HG03139 (cell line): ENCODE results near the gene C14orf180.

Experiments used
- ATAC-seq: cut with Tn5 transposase; IDR thresholded peaks from one replicate; pipeline ENCODE4 v1.9.1; 2021; ENCODE audit not compliant: unreplicated experiment

The C14orf180 gene

DNA sequence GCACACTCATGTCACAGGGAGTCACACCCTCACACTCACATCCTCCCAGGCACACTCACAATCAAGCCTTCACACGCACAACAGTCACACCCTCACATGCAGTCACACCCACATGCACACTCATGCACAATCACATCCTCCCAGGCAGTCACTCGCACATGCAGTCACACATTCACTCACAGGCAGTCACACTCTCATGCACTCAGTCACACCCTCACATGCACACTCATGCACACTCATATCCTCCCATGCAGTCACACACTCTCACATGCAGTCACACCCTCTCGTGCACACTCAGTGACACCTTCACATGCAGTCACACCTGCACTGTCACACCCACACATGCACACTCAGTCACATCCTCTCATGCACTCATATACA is 12.7 kb downstream of the C14orf180 start:
- ATAC-seq = no peak

DNA sequence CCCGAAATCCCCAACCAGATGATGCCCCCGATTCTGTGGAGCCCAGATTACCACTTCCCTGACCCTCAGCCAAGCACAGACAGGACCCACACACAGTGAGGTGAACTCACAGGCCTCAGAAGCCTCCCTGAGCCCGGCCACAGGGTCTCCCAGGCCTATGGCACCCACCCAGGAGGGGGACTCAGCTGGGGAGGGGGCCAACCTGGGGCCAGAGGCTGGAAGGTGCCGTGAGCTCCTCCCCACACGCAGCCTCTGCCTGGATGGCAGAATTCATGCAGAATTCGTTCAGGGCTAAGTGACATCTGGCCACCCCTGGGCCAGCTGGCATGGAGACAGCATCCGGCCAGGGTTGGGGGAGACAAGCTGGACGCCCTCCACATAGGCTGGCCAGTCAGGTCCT is 13.2 kb downstream of the C14orf180 start:
- ATAC-seq = no peak

DNA sequence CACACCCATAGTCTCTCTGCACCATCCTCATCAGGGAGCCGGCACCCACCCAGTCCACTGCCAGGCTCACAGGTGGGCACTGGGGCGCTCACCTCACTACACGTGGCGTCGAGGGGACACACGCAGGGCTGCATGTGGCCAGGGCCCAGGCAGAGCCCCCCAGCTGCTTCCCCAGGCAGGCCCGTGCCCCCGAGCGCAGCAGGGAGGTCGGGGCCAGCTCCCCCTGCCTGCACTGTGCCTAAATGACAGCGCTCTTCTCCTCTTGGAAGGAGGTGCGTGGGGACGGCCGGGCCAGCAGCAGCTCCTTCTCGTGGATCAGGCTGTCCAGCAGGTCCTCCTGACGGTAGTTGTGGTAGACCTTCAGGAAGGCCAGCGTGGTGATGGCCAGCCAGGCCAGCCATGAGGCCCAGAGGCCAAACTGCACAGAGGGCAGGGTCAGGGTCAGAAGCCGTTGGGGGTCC is 13.7 kb downstream of the C14orf180 start:
- ATAC-seq = no peak

DNA sequence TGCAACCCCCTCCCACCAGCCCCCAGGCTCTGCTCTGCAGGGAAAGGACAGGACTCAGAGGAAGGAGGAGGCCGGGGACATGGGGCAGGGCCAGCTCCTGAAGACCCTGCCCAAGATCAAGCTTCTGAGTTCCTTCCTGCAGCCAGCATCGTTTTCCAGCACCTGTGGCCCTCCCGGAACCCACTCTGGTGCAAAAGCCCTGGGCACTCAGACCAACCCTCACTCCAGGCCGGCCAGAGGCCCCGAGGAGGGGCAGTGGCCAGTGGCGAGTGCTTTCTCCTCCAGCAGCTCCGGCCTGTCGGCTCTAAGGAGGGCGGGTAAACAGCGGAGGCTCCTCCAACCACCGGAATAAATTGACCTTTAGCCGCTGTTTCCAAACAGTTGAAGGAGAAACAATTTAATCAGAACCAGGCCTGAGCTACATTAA is 14.2 kb downstream of the C14orf180 start:
- no peak for ATAC-seq

DNA sequence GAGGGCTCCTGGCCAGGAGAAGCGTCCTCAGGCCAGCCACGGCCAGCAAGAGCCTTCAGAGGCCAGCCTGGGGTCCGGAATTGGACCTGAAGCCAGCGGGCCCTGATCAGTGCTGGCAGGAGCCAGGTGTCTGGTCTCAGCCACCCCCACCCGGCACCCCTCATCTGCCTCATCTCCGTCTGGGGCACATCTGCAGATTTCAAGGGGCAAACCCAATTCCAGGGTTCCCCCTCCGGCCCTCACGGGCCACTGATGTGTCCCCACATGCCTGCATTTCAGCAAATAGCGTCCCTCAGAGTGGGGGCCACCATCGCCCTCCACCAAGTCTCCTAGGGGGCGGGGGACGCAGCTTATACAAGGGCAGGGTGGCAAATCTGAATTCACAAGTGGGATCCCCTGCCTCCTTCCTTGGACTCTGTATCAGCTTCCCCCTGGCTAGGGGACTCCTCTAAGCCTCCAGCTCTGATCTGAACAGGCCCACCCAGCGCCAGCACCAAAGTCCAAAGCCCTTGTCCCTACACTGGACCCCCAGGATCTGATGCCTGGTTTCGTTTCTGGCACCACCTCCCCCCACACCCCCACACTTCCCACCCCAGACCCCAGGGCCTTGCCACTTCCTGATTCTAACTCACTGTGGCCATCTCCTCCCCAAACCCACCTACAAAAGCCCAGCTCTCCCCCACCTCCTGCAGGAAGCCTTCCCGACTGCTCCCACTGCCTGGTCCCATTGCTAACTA is 14.9 kb downstream of the C14orf180 start:
- no peak for ATAC-seq

DNA sequence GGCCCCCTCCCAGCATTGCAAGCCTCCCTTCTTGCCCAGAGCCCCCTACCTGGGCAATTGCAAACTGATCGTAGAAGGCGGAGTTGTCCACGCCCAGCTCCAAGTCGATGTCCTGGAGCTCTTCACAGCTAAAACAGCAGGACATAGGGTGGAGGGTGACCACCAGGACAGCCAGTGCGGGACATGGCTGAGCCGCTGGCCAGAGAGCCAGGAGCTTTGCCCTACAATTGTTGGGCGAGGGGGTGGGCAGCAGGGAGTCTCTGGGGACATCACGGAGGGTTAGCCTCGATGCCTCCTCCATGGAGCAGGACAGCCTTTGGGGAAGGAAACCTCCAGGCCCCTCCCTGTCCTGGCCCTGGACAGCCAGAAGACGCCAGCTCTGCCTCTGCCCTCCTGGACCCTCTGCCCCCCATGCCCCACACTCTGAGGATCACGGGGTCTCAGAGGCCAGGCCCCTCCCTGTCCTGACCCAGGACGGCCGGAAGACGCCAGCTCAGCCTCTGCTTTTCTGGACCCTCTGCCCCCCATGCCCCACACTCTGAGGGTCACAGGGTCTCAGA is 15.6 kb downstream of the C14orf180 start:
- no peak for ATAC-seq

DNA sequence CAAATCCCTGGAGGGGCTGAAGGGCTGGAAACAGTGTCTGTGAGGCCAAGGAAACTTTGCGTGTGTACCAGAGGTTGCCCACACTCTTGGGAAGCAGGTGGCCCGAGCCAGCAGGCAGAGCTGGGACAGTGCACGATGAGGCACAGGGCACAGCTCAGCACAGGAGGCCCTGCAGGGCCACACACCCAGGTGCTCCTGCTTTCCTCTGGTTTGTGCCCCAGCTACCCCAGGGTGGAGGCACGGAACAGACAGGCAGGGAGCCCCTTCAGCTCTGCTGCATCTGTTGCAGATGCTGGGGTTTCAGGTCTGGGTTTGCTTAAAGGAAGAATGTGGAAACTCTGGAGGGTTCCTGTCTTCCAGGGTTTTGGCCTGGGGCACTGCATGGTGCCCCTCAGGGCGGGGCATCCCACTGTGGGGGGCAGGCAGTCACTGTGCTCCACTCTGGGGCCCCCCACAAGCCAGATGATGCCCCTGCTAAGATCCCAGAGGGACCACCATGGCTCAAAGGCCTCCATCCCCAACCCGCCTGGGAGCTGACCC is 16.4 kb downstream of the C14orf180 start:
- no peak for ATAC-seq

DNA sequence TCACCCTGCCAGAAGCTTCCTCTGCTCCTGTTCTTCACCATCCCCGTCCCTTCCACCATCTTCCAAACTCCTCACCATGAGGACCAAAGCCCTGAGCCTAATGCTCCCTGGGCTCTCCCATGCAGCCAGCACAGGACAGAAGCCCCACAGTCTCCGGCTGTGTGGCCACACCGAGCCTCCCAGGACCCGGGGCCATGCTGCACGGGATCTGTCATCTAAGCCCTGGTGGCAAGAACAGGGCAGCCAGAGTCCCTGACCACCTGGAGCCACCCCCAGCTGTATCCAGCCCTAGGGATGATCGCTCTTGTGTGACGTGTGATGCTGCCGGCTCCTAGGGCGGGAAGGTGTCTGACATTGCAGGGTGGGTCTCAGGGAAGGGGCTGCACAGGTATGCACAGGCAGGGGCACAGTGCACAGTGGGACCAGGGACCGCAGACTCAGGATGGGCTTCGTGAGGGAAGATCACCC is 16.9 kb downstream of the C14orf180 start:
- ATAC-seq = no peak

DNA sequence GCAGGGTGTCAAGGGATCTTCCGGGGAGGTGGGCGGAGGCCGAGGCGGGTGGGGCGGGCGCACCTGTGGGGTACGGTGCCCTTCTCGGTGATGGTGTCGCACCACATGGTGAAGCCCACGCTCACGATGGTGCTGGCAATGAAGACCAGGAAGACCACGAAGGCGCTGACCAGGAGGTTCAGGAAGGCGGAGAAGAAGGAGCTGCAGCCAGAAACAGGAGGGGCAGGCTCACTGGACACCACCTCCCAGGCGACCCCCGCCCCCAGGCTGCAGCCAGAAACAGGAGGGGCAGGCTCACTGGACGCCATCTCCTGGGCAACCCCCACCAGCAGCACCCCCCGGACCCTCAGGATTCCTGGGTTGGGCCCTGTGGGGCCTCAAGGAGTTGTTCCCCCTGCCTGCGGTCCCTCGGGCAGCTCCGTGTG is 17.4 kb downstream of the C14orf180 start:
- ATAC-seq = no peak

DNA sequence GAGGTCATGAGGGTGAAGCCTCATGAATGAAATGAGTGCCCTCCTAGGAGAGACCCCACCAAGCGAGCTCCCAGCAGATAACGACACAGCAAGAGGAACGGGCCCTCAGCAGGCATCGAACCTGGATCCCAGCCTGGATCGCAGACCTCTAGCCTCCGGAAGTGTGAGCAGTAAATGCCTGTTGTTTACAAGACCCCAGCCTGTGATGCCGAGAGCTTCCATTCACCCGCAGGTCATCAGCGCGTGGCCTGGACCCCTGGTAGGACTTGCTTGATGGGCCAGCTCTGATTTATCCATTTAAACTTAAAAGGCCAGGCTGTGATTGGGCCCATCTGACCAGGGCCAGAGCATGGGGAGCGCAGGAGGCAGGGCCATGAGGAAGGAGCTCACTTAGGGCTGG is 18.0 kb downstream of the C14orf180 start:
- no peak for ATAC-seq

DNA sequence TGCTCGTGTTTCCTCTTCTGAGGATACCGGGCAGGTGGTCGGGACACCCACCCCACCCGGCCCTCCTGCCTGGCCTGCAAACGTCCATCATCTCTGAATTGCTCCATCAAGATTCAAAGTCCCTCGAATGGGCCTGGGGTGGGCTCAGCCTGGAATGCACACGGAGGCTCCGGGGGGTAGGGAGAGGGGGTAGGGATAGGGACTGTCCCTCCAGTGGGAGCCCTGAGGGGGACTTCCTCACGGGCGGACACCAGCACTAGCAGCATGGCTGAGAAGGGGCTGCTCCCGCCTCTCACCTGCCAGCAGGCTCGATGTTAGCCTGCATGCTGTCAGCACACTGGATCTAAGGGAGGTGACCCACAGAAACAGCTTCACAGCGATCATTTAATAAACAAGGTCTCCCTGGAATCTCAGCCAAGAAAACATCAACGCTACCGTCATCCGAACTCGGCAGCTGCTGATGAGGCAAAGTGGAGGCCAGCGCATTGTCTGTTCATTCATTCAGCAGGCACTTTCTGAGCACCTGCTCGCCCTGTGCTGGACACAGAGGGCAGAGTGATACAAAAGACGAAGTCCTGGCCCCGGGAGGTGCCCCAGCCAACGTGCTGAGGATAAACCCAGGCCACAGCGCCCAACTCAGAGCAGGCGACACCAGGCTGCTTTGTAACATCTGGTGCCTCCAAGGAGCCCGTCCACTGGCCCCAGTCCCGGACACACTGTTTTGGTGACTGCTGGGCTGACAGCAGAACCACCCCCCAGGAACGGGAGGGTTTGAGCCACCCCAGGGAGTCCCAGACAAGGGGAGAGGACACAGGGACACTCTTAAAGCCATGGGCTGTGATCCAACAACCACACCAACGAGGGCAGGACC is 18.7 kb downstream of the C14orf180 start:
- ATAC-seq = no peak

DNA sequence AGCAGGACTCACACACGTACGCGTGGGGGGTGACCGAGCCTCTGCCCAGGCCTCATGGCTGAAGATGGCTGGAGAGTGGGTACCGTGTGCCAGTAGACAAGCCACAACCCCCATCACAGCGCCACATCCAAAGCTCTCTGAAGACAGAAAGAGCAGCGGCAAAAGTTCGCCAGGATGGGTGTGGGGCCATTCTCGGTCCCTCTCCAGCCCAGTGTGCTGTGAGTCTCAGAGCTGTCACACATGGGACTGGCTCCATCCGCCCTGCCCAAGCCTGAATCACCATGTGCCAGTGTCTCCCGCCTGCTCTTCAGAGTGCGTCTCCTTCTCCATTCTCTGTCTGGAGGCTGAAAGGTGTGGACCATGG is 19.3 kb downstream of the C14orf180 start:
- ATAC-seq = no peak

DNA sequence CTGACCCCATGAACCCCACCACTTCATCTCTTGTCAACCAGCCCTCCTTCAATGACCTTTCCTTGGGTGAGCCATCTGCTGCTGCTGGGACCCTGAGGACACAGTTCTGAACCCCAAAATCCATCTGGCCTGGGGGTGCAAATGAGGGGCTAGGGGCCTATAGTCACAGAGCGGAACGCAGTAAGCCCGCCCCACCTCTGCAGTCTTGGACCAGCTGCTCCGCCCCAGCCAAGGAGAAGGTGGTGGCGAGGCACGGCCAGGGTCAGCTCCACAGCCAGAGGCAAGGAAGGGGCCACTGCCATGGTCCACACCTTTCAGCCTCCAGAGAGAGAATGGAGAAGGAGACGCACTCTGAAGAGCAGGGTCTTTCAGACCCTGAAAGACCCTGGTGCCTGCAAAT is 19.9 kb downstream of the C14orf180 start:
- ATAC-seq = no peak

DNA sequence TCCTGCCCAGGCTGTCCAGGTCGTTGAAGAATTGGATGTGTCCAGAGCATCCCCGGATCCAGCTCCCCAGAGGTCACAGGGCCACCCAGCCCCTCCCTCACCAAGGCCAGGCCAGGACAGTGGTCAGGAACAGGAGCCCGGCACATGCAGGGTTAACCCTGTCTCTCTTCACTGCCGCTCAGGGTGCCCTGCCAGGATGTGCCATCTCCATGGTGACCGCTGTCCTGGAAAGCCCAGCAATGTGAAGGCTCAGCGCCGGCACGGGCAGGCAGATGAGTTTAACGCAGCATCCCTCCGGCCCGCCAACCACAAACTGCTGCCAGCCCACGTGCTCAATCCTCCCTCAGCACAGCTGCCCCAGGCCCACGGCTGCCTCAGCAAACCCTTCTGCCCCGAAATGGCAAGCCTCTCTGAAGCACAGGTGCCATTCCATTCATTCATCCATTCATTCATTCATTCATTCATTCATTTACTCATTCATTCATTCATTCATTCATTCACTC is 20.6 kb downstream of the C14orf180 start:
- no peak for ATAC-seq

DNA sequence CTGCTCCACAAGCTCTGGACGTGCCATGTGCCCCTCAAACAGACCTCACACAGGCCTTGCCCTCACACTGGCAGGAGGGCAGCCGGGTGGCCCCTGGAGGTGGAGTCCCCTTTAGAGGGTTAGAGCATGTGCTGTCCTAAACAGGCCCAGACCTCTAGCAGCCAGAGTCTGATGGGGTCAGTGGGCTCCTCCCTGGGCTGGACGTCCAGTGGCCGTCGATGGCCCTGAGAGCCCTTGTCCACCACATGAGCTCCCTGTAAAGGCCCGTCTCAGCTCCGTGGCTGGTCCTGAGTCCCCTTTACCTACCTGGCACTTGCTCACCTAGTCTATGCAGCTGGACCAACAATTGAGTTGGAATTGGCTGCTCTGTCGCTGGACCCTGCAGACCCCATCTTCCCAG is 21.2 kb downstream of the C14orf180 start:
- no peak for ATAC-seq

DNA sequence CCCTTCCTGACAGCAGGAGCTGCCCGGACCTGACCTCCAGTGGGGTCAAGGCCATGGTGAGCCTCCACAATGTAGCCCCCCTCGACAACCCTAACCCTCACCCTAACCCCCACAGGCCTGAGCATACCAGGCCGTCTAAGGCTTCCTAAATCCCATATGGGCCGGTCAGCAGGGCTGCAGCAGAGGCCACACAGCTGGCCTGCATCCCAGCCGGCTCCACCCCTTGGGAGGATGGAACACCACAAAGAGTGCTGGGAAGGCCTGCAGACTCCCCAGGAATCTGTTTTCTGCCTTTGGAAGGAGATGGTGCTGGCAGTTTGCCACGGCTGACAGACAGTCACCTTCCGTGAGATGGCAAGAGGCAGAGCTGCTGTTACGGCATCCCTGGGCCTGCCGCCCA is 22.2 kb downstream of the C14orf180 start:
- ATAC-seq = no peak

DNA sequence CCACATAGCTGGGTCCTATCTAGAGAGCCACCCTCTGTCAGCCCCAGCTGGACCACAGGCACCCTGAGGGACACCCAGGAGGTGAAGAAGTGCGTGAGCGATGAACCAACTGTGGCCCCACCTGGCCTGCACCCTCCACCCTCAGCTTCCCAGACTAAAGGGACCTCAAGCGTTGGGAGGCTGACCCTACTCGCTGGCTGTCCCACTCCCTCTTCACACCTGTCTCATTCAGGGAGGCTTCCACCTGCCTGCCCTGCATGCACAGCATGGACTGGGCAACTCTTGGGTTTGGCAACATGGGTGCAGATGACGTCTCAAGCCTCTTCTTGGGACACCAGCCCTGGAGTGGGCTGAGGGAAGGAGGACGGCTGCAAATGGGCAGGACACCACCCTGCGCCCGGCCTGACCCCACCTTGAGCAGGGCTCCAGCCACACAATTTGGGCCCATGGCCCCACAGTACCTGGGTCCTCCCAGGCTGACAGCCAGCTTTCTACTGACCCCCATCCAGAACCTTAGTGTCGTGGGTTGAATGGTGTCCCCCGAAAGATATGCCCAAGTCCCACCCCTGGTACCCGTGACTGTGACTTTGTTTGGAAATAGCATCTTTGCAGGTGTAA is 22.9 kb downstream of the C14orf180 start:
- no peak for ATAC-seq

DNA sequence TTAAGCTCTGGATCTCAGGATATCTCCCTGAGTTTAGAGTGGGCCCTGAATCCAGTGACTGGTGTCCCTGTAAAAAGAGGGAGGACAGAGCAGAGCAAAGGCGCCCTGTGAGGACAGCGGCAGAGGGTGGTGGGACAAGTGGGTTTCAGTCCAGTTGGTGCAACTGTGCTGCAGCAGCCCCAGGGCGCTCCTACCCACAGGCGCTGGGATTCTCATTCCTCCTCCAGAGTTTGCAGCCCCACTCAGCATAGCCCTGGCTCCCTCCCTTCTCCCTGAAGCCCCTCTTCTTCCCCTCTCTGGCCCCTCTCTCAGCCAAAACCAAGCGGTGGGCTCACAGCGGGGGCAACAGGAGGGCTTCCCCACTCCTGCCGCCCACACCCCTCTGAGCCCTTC is 23.4 kb downstream of the C14orf180 start:
- ATAC-seq = no peak

DNA sequence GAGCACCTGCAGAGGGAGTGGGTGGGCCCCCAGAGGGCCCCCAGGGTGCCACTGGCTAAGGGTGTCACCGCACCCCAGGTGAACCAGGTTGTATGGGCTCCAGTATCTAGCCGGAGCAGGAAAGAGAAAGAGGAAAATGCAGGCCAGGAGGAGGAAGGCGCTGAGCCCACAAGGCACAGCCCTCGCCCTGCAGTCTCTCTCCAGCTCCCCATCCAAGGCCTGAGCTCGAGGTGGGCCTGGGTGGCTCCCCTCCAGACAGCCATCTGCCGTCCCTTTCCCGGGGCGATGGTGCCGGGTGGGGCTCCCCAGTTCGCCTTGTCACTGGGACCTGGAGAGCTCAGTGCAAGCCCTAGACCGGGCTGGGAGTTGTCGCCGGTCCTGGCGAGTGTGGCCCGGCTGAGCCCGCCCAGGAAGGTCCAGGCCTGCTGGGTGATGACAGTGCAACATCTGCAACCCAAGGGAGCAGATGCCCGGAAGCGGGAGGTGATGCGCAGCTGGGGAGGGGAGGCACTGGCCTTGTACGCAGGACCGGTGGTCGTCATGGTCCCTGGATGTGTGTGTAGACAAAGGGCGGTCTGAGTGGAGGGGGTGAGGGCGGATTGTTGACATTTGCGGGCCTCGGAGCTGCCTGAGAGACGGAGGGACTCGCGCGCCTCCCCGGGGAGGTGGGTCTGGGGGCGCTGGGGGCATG is 24.3 kb downstream of the C14orf180 start:
- no peak for ATAC-seq
